ENCODE results near the gene COL17A1.

Gene COL17A1

DNA sequence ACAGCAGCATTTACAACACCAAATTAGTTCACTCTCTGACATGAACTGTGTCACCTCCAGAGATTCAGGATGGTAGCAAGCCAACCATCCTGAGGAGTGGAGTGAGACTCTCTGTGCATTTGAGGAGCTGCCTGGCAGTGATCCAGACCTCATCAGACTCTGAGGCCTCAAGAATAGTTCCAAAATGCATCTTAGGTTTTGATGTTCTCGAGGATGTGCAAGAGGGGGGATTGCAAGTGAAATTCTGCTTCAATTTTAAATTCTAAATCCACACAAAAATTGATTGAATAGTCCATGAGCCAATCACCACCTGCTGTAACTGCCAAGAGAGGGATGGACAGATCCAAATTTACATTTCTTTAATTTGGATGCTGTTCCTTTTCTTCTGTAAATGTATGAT lies 69.0 kb downstream of the COL17A1 start:
- no peaks in the 10 kb centered on the region for H3K4me1 ChIP-seq (ENCODE audit: insufficient read depth, poor library complexity, severe bottlenecking)
- ATAC-seq (ENCODE audit: low read depth), result no peak
- peaks cover 88% of the 10 kb centered on the region for H3K36me3 ChIP-seq (ENCODE audit: low read depth)

GRCh38 chr10:104014176-104014575 lies 71.5 kb downstream of the COL17A1 start:
- no peak for DNase-seq (ENCODE audit: low spot score)
- Histone ChIP-seq H3K4me3 (ENCODE audit: severe bottlenecking) (no peak overlapping the region), H3K4me1 (ENCODE audit: insufficient read depth, poor library complexity, severe bottlenecking) (no peaks in the 10 kb centered on the region), H3K36me3 (ENCODE audit: low read depth) (peaks cover 86% of the 10 kb centered on the region), H3K27ac (ENCODE audit: poor library complexity, severe bottlenecking) (no peak overlapping the region), H3K9me3 (ENCODE audit: severe bottlenecking) (no peaks in the 10 kb centered on the region), H3K27me3 (ENCODE audit: insufficient read depth, poor library complexity, severe bottlenecking) (no peaks in the 10 kb centered on the region)
- TF ChIP-seq CTCF (IDR thresholded peaks at IDR 0.05; ENCODE audit: poor library complexity, severe bottlenecking), result no peak
- no peak for ATAC-seq (ENCODE audit: low read depth)

More for the DNA sequence above, 69.0 kb downstream of the COL17A1 start:
- Histone ChIP-seq H3K9me3 (ENCODE audit: severe bottlenecking) (no peaks in the 10 kb centered on the region), H3K27me3 (ENCODE audit: insufficient read depth, poor library complexity, severe bottlenecking) (no peaks in the 10 kb centered on the region), H3K27ac (ENCODE audit: poor library complexity, severe bottlenecking) (no peak overlapping the region), H3K4me3 (ENCODE audit: severe bottlenecking) (no peak overlapping the region)
- no peak for TF ChIP-seq CTCF (IDR thresholded peaks at IDR 0.05; ENCODE audit: poor library complexity, severe bottlenecking)
- no peak for DNase-seq (ENCODE audit: low spot score)

- no peak for TF ChIP-seq CTCF (IDR thresholded peaks at IDR 0.05; ENCODE audit: poor library complexity, severe bottlenecking)
- Histone ChIP-seq H3K4me3 (ENCODE audit: severe bottlenecking) (no peak overlapping the region), H3K4me1 (ENCODE audit: insufficient read depth, poor library complexity, severe bottlenecking) (no peaks in the 10 kb centered on the region), H3K27me3 (ENCODE audit: insufficient read depth, poor library complexity, severe bottlenecking) (no peaks in the 10 kb centered on the region), H3K9me3 (ENCODE audit: severe bottlenecking) (no peaks in the 10 kb centered on the region), H3K36me3 (ENCODE audit: low read depth) (peaks cover 86% of the 10 kb centered on the region), H3K27ac (ENCODE audit: poor library complexity, severe bottlenecking) (no peak overlapping the region)
- ATAC-seq (ENCODE audit: low read depth) (no peak), DNase-seq (ENCODE audit: low spot score) (no peak)
Observed at GRCh38 chr10:104013489-104013888, 72.2 kb downstream of the COL17A1 start.

GRCh38 chr10:104011904-104012303 lies 73.8 kb downstream of the COL17A1 start:
- no peak for DNase-seq (ENCODE audit: low spot score)
- H3K27me3 ChIP-seq (ENCODE audit: insufficient read depth, poor library complexity, severe bottlenecking), result no peaks in the 10 kb centered on the region
- no peak for ATAC-seq (ENCODE audit: low read depth)
- H3K4me3 ChIP-seq (ENCODE audit: severe bottlenecking), result no peak overlapping the region
- no peak for TF ChIP-seq CTCF (IDR thresholded peaks at IDR 0.05; ENCODE audit: poor library complexity, severe bottlenecking)
- H3K36me3 ChIP-seq (ENCODE audit: low read depth), result peaks cover 86% of the 10 kb centered on the region
- H3K27ac ChIP-seq (ENCODE audit: poor library complexity, severe bottlenecking), result no peak overlapping the region
- H3K9me3 ChIP-seq (ENCODE audit: severe bottlenecking), result no peaks in the 10 kb centered on the region
- no peaks in the 10 kb centered on the region for H3K4me1 ChIP-seq (ENCODE audit: insufficient read depth, poor library complexity, severe bottlenecking)

DNA sequence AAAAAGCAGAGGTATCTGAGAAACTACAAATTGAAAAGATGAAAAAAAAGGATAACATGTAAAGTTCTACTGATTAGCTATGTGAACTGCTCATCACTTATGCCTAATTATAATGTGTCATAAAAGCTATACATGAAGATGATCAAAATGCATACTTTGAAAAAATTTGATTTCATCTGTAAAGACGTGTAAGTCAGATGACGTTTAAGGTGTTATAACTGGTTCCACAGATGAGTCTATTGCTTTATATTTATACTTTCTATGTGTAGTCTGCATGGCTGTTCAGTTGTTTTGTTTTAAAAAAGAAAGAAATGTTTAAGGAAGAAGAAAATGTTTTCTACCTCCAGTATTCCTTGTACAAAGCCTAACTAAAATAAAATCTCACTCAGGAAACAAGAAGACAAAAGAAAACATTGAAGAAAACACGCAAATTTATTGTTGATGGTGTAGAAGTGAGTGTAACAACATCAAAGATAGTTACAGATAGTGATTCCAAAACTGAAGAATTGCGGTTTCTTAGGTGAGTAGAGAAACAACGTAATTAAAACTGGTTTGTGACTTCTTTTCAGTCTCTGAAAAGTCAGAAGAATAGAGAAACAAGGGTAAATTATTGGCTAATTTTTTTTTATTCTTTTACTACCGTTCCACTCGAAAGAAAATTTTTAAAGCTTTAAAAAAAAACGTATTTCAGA lies 80.4 kb downstream of the COL17A1 start:
- Histone ChIP-seq H3K4me1 (ENCODE audit: insufficient read depth, poor library complexity, severe bottlenecking) (no peaks in the 10 kb centered on the region), H3K9me3 (ENCODE audit: severe bottlenecking) (no peaks in the 10 kb centered on the region), H3K27me3 (ENCODE audit: insufficient read depth, poor library complexity, severe bottlenecking) (no peaks in the 10 kb centered on the region), H3K4me3 (ENCODE audit: severe bottlenecking) (no peak overlapping the region), H3K36me3 (ENCODE audit: low read depth) (peaks cover 98% of the 10 kb centered on the region), H3K27ac (ENCODE audit: poor library complexity, severe bottlenecking) (no peak overlapping the region)
- TF ChIP-seq CTCF (IDR thresholded peaks at IDR 0.05; ENCODE audit: poor library complexity, severe bottlenecking), result no peak
- ATAC-seq (ENCODE audit: low read depth), result no peak
- no peak for DNase-seq (ENCODE audit: low spot score)

All from RWPE2 (cell line).